GM12801 (cell line): Measurements from ENCODE around the gene OR9Q2.

ENCODE experiments used
- CTCF ChIP-seq: IDR thresholded peaks from one replicate; pipeline ENCODE4 v1.5.1; 2011; ENCODE audit warnings: control low read depth; ENCODE audit not compliant: insufficient read length; ENCODE audit errors: extremely low read depth

The OR9Q2 gene

GRCh38 chr11:58188770-58189169 is at the start of gene OR9Q2:
Gene OR9Q2, plus strand, starts transcription at chr11:58189070. Its CDS starts 1,421 bp downstream, at chr11:58190491.
- no peak for TF ChIP-seq CTCF

- TF ChIP-seq CTCF, result no peak
Measured at GRCh38 chr11:58142761-58143160, 46.1 kb upstream of the OR9Q2 start.

GRCh38 chr11:58152781-58153180 is 36.1 kb upstream of the OR9Q2 start:
- TF ChIP-seq CTCF, result no peak

GRCh38 chr11:58164389-58164788 is 24.5 kb upstream of the OR9Q2 start:
- TF ChIP-seq CTCF, result no peak

GRCh38 chr11:58164990-58165389 is 23.9 kb upstream of the OR9Q2 start:
- no peak for TF ChIP-seq CTCF

- TF ChIP-seq CTCF, result no peak
Measured at GRCh38 chr11:58165504-58166106, 23.3 kb upstream of the OR9Q2 start.

- TF ChIP-seq CTCF, result no peak
Measured at GRCh38 chr11:58177409-58178054, 11.3 kb upstream of the OR9Q2 start.

- no peak for TF ChIP-seq CTCF
Measured at GRCh38 chr11:58178444-58178843, 10.4 kb upstream of the OR9Q2 start.
